ENCODE measurements around the gene CALN1. TPM values are rescaled to one million over a fixed set of nuclear protein-coding genes. Genes with fewer than 3 reads are reported as not detected.

CALN1 gene
- total RNA-seq, 6 experiments from 2014 or later: 0.06 to 0.98 (median 0.34) TPM

GRCh38 chr7:72028267-72028666 is 383.9 kb downstream of the CALN1 start:
- 63% methylated on average over 5 of the region's 6 CpGs for WGBS (ENCODE audit: insufficient coverage, low coverage, low lambda C conversion rate, missing lambda C conversion rate)
- Histone ChIP-seq H3K27me3 (no peaks in the 10 kb centered on the region), H3K4me1 (no peaks in the 10 kb centered on the region), H3K27ac (no peak overlapping the region), H3K9me3 (no peaks in the 10 kb centered on the region), H3K4me3 (no peak overlapping the region), H3K36me3 (no peaks in the 10 kb centered on the region)
- ATAC-seq (no peak), DNase-seq (no peak)
- TF ChIP-seq CTCF (IDR thresholded peaks at IDR 0.05): no peak
- no peak for TF ChIP-seq POLR2A (IDR thresholded peaks at IDR 0.05)
- intact Hi-C loops (cut with DNase I): no loop called here

GRCh38 chr7:72025381-72025960 is 386.7 kb downstream of the CALN1 start:
- intact Hi-C loops (cut with DNase I): no loop called here
- no peaks in the 10 kb centered on the region for H3K36me3 ChIP-seq
- no peak overlapping the region for H3K27ac ChIP-seq
- no peaks in the 10 kb centered on the region for H3K9me3 ChIP-seq
- DNase-seq (no peak), ATAC-seq (peak in 3 of 4 donors; percentile 44 to 90 (median 54))
- H3K27me3 ChIP-seq: no peaks in the 10 kb centered on the region
- no peak overlapping the region for H3K4me3 ChIP-seq
- TF ChIP-seq CTCF (IDR thresholded peaks at IDR 0.05) (no peak), POLR2A (IDR thresholded peaks at IDR 0.05) (no peak)
- 58% methylated on average over 2 of the region's 3 CpGs for WGBS (ENCODE audit: insufficient coverage, low coverage, low lambda C conversion rate, missing lambda C conversion rate)
- no peaks in the 10 kb centered on the region for H3K4me1 ChIP-seq

- H3K36me3 ChIP-seq: no peaks in the 10 kb centered on the region
- no peak for ATAC-seq
- no peaks in the 10 kb centered on the region for H3K27me3 ChIP-seq
- TF ChIP-seq POLR2A (IDR thresholded peaks at IDR 0.05): no peak
- no peak for TF ChIP-seq CTCF (IDR thresholded peaks at IDR 0.05)
- no peaks in the 10 kb centered on the region for H3K9me3 ChIP-seq
- no peak overlapping the region for H3K27ac ChIP-seq
- H3K4me1 ChIP-seq: no peaks in the 10 kb centered on the region
- intact Hi-C loops (cut with DNase I): no loop called here
- WGBS (ENCODE audit: insufficient coverage, low coverage, low lambda C conversion rate, missing lambda C conversion rate): 61% methylated on average over 4 of the region's 4 CpGs
- H3K4me3 ChIP-seq: no peak overlapping the region
- no peak for DNase-seq
These were observed 388.2 kb downstream of the CALN1 start for GRCh38 chr7:72023926-72024325.

- Histone ChIP-seq H3K4me3 (no peak overlapping the region), H3K27ac (no peak overlapping the region), H3K27me3 (no peaks in the 10 kb centered on the region), H3K36me3 (no peaks in the 10 kb centered on the region), H3K4me1 (no peaks in the 10 kb centered on the region), H3K9me3 (no peaks in the 10 kb centered on the region)
- 60% methylated on average over 3 of the region's 3 CpGs for WGBS (ENCODE audit: insufficient coverage, low coverage, low lambda C conversion rate, missing lambda C conversion rate)
- ATAC-seq (no peak), DNase-seq (no peak)
- TF ChIP-seq CTCF (IDR thresholded peaks at IDR 0.05) (no peak), POLR2A (IDR thresholded peaks at IDR 0.05) (no peak)
- intact Hi-C loops (cut with DNase I): no loop called here
These were observed 390.4 kb downstream of the CALN1 start for GRCh38 chr7:72021716-72022115.

- 39% methylated on average over 3 of the region's 3 CpGs for WGBS (ENCODE audit: insufficient coverage, low coverage, low lambda C conversion rate, missing lambda C conversion rate)
- Histone ChIP-seq H3K4me1 (no peaks in the 10 kb centered on the region), H3K27me3 (no peaks in the 10 kb centered on the region), H3K4me3 (no peak overlapping the region), H3K27ac (no peak overlapping the region), H3K36me3 (no peaks in the 10 kb centered on the region), H3K9me3 (no peaks in the 10 kb centered on the region)
- ATAC-seq (no peak), DNase-seq (no peak)
- intact Hi-C loops (cut with DNase I): no loop called here
- TF ChIP-seq CTCF (IDR thresholded peaks at IDR 0.05): no peak
- TF ChIP-seq POLR2A (IDR thresholded peaks at IDR 0.05): no peak
These were observed 391.8 kb downstream of the CALN1 start for GRCh38 chr7:72020311-72020710.
